OCI-LY7 (cell line): ENCODE data around the gene LHPP.

ENCODE experiments used
- CTCF ChIP-seq: fragments of 200-600 bp; sonication (generic); conservative IDR thresholded peaks from 2 replicates; pipeline ENCODE4 v1.5.1; 2014; ENCODE audit warnings: mild to moderate bottlenecking, antibody characterized with exemption, low read length, moderate library complexity, mixed read lengths
- EZH2phosphoT487 ChIP-seq: fragments of 200-600 bp; sonication (generic); IDR thresholded peaks from 2 replicates; pipeline ENCODE4 v1.6.1; 2018; ENCODE audit warnings: low read depth, borderline replicate concordance, mild to moderate bottlenecking, mixed run types, antibody characterized with exemption, low read length, moderate library complexity, mixed read lengths

GRCh38 chr10:124579011-124579399 is 117.4 kb downstream of the LHPP start:
- TF ChIP-seq EZH2phosphoT487 (no peak), CTCF (no peak)
